GM18867 (cell line): ENCODE results near the gene R3HDM4.
"Not testable (repeated sequence)": the region's sequence is repeated elsewhere in the genome, so short reads cannot be mapped to it uniquely, and the experiment has no call there.

Source experiments
- ATAC-seq: cut with Tn5 transposase; IDR thresholded peaks from one replicate; pipeline ENCODE4 v1.9.1; 2021; ENCODE audit warnings: mild to moderate bottlenecking, moderate library complexity; ENCODE audit not compliant: unreplicated experiment

The R3HDM4 gene

GRCh38 chr19:913080-913748, at the start of gene R3HDM4:
Gene R3HDM4, minus strand, starts transcription at chr19:913219. Its CDS starts 62 bp downstream, at chr19:913157.
- peak; percentile 51 for ATAC-seq

DNA sequence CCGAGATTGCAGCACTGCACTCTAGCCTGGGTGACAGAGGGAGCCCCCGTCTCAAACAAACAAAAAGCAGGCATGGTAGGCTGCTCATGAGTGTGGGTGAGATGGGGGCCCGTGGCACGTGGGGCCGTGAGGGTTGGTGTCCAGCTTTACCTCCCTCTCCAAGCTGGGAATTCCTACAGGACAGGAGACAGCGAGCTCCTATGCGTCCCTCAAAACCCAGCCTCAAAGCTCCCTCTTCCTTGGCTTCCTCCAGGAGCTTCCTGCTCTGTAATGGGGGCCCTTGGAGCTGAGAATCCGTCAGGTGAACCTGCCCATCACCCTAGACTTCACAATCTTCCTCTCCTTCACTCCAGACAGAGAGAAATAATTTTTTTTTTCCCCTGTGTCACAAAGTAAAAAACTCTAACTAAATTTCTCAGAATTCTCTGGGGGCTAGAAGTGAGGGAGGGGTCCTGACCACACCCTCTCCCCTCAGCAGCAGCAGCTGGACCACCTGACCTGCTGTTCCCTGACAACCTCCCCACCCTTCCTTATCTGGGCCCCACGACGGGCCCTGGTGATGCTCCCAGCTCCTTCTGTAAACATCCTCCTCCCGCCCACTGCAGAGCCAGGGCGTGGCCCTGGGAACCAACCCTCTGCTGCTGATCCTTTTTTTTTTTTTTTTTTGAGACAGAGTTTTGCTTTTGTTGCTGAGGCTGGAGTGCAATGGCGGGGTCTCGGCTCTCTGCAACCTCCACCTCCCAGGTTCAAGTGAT, 49.0 kb upstream of the R3HDM4 start:
- no peak for ATAC-seq

GRCh38 chr19:960601-960938, 47.6 kb upstream of the R3HDM4 start:
- ATAC-seq, result no peak

- ATAC-seq, result no peak
Measured at GRCh38 chr19:960020-960419, 47.0 kb upstream of the R3HDM4 start.

DNA sequence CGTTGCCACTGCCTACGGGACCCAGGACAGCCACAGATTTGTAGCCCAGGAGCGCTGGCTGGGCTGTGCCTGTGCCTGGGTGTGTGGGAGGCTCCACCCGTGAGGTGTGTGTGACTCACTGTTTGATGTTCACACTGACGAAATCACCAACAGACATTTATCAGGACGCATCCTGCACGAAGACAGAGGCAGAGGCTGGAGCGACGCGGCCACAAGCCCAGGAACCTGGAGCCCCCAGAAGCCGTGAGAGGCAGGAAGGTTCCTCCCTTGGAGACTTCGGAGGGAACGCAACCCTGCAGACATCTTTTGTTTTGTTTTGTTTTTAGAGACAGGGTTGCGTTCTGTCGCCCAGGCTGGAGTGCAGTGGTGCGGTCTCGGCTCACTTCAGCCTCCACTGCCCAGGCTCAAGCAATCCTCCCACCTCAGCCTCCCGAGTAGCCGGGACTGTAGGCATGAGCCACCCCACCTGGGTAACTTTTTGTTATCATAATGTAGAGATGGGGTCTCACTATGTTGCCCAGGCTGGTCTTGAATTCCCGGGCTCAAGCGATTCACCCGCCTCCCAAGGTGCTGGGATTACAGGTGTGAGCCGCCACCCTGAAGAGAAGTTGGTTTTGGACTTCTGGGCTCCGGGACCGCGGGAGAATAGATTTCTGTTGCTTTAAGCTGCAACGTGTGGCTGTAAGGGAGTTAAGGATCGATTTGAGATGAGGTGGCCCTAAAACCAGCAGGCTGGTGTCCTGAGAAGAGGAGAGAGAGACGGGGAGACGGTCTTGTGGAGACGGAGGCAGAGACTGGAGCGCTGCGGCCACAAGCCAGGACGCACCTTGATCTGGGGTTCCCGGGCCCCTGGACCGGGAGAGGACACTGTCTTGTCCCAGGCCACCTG, 46.2 kb upstream of the R3HDM4 start:
- ATAC-seq, result no peak

DNA sequence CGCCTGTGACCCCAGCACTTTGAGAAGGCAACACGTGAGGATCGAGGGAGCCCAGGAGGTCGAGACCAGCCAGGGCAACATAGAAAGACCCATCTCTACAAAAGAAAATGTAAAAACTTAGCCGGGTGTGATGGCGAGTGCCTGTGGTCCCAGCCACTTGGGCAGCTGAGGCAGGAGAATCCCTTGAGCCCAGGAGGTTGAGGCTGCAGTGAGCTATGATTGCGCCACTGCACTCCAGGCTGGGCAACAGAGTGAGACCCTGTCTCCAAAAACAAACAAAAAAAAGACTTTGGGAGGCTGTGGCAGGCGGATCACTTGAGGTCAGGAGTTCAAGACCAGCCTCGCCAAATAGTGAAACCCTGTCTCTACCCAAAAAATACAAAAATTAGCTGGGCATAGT, 44.6 kb upstream of the R3HDM4 start:
- ATAC-seq, result not testable (repeated sequence)

- ATAC-seq, result no peak
Measured at GRCh38 chr19:956766-957440, 43.9 kb upstream of the R3HDM4 start.

GRCh38 chr19:955803-956765, 43.1 kb upstream of the R3HDM4 start:
- no peak for ATAC-seq

GRCh38 chr19:954672-955494, 41.9 kb upstream of the R3HDM4 start:
- ATAC-seq, result peak; percentile 72

GRCh38 chr19:954272-954671, 41.3 kb upstream of the R3HDM4 start:
- no peak for ATAC-seq

- no peak for ATAC-seq
Measured at GRCh38 chr19:953445-954271, 40.6 kb upstream of the R3HDM4 start.

DNA sequence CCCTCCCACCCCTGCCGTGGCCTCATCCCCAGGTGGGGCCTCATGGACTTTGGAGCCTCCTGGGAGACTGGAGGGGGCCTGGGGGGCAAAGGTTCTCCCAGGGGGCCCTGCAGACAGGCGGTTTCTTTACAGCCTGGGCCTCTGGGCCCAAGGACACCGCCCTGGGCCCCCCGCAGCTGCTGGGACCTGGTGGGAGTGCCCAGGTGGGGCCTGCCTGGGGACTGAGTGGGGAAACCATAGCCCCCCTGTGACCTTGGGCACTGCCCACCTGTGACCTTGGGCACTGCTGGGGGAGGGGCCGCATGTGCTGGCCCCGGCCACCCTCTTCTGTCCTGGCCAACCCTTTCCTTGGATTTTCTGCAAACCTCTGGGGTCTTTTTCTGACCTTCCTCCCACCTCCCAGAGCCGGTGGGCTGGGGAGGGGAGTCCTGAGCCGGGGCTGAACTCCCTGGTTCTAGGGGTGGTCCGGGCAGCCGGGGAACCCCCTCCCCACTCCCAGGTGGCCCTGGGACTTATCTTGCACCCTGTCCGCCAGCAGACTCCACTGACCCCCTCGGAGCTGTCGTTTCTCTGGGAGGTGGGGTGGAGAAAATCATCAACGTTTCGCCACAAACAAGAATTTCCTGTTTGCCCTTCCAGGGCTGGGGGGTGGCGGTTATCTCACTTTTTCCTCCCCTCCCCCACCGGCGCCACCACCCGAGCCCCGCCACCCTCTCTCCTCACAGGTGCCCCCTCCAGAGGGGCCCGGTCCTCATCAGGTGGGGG, 39.8 kb upstream of the R3HDM4 start:
- no peak for ATAC-seq

GRCh38 chr19:952049-952679, 39.1 kb upstream of the R3HDM4 start:
- ATAC-seq, result no peak

DNA sequence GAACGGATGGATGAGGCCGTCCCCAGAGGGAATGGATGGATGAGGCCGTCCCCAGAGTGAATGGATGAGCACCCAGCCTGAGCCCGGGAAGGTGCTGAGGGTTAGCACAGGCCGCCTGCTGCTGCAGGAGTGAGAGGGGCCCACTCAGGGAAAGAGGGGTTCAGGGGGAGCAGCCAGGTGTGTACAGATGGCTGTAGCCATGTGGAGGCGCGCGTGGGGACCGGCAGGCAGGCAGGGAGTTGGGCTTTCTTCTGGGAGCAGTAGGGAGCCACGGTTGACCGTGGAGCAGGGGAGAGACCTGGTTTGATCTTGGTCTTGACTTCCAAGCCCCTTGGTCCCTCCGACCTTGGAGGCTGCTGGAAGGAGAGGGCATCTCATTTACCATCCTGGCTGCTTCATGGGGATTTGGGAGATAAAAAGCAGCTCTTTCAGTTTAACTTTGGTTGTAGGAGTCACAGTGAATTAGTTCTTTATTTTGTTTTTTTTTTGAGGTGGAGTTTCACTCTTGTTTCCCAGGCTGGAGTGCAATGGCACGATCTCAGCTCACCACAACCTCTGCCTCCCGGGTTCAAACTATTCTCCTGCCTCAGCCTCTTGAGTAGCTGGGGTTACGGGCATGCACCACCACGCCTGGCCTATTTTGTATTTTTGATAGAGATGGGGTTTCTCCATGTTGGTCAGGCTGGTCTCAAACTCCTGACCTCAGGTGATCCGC, 37.5 kb upstream of the R3HDM4 start:
- no peak for ATAC-seq

GRCh38 chr19:948842-949496, 36.0 kb upstream of the R3HDM4 start:
- ATAC-seq, result no peak
